Gastroesophageal sphincter (tissue), 3 donors: Measurements from ENCODE around the gene ACTMAP.
"Not testable (repeated sequence)": the region's sequence is repeated elsewhere in the genome, so short reads cannot be mapped to it uniquely, and the experiment has no call there.

ENCODE experiments used
- CTCF ChIP-seq, 4 experiments: fragments of 200-600 bp in 2 of 4; fragments of 450-650 bp in 2 of 4; sonication (generic) in 1 of 4; IDR thresholded peaks; one replicate each; pipeline ENCODE4 v1.5.1; 2017 to 2019; ENCODE audit warnings: antibody characterized with exemption in 4 of 4, mild to moderate bottlenecking in 2 of 4, moderate library complexity in 2 of 4
- EP300 ChIP-seq: sonication (generic); formaldehyde crosslinking; IDR thresholded peaks from one replicate; pipeline ENCODE4 v1.6.1; 2017; ENCODE audit warnings: antibody characterized with exemption, mild to moderate bottlenecking
- POLR2A ChIP-seq, 2 donors: fragments of 450-650 bp; IDR thresholded peaks; one replicate each; pipeline ENCODE4 v1.6.1; 2017; ENCODE audit warnings: antibody characterized with exemption in 2 of 2, mild to moderate bottlenecking in 2 of 2, moderate library complexity in 1 of 2
- POLR2AphosphoS5 ChIP-seq: sonication (generic); formaldehyde crosslinking; IDR thresholded peaks from one replicate; pipeline ENCODE4 v1.6.1; 2017; ENCODE audit warnings: antibody characterized with exemption

GRCh38 chr19:40766385-40766784 is 16.1 kb upstream of the ACTMAP start:
- TF ChIP-seq POLR2A (IDR thresholded peaks at IDR 0.05); CTCF (IDR thresholded peaks at IDR 0.05); EP300; POLR2AphosphoS5: not testable (repeated sequence)
